GM20000 (cell line): ENCODE data around the gene LRWD1.
"Not testable (repeated sequence)": the region's sequence is repeated elsewhere in the genome, so short reads cannot be mapped to it uniquely, and the experiment has no call there.

Experiments
- DNase-seq: peaks from one replicate; pipeline ENCODE4 v3.0.0; 2012; ENCODE audit warnings: low spot score

LRWD1 gene

GRCh38 chr7:102496861-102497260 is 32.1 kb downstream of the LRWD1 start:
- not testable (repeated sequence) for DNase-seq

DNA sequence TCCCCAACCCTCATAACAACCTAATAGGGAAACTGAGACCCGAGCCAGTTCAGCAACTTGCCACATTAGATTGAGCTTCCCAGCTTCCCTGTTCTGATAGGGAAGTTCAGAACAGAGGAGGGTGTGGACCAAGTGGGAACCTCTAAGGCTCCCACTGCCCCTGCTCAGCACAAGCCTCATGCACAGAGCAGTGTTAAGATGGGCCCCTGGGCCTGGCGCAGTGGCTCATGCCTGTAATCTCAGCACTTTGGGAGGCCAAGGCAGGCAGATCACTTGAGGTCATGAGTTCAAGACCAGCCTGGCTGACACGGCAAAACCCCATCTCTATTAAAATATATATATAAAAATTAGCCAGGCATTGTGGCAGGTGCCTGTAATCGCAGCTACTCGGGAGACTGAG is 32.5 kb downstream of the LRWD1 start:
- not testable (repeated sequence) for DNase-seq

- not testable (repeated sequence) for DNase-seq
These were observed 33.5 kb downstream of the LRWD1 start for GRCh38 chr7:102498321-102498720.

DNA sequence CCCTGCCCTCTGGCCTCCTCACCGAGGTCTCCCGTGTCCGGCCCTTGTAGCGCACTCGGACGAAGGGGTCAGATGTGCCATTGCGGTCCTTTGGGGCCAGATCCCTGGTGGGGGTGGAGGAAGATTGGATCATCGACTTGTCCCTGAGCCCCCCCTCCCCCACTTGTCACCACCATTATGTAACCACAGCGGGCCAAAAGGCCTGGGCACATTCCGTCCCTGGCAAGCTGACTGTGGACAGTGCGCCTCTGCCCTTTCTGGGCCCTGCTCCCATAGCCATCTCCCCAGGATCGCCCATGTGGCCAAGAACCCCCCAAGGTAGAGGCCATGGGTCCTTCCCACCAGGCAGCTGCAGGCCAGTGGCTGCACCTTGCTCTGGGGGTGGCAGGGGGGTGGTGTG is 38.4 kb downstream of the LRWD1 start:
- DNase-seq: not testable (repeated sequence)

- not testable (repeated sequence) for DNase-seq
These were observed 40.8 kb downstream of the LRWD1 start for GRCh38 chr7:102505298-102506185.

GRCh38 chr7:102507410-102508088 is 42.8 kb downstream of the LRWD1 start:
- DNase-seq: not testable (repeated sequence)

GRCh38 chr7:102510575-102510974 is 45.8 kb downstream of the LRWD1 start:
- DNase-seq: not testable (repeated sequence)

GRCh38 chr7:102511860-102512522 is 47.2 kb downstream of the LRWD1 start:
- not testable (repeated sequence) for DNase-seq

GRCh38 chr7:102512642-102513221 is 47.9 kb downstream of the LRWD1 start:
- DNase-seq: not testable (repeated sequence)

- DNase-seq: not testable (repeated sequence)
These were observed 50.3 kb downstream of the LRWD1 start for GRCh38 chr7:102514881-102515721.

- not testable (repeated sequence) for DNase-seq
These were observed 51.1 kb downstream of the LRWD1 start for GRCh38 chr7:102515889-102516288.

GRCh38 chr7:102516951-102517350 is 52.2 kb downstream of the LRWD1 start:
- DNase-seq: not testable (repeated sequence)

- not testable (repeated sequence) for DNase-seq
These were observed 52.9 kb downstream of the LRWD1 start, which contains the start of gene RASA4B for GRCh38 chr7:102517550-102518147. Gene RASA4B, minus strand, starts transcription at chr7:102517777. Its CDS starts 67 bp downstream, at chr7:102517710.

- DNase-seq: not testable (repeated sequence)
These were observed 56.0 kb downstream of the LRWD1 start for GRCh38 chr7:102520797-102521196.
